GM19324 (cell line): ENCODE data around the gene CEP19.

ENCODE experiments used
- ATAC-seq: cut with Tn5 transposase; IDR thresholded peaks from one replicate; pipeline ENCODE4 v1.9.1; 2021; ENCODE audit warnings: mild to moderate bottlenecking, moderate library complexity; ENCODE audit not compliant: unreplicated experiment, low FRiP score

The CEP19 gene

DNA sequence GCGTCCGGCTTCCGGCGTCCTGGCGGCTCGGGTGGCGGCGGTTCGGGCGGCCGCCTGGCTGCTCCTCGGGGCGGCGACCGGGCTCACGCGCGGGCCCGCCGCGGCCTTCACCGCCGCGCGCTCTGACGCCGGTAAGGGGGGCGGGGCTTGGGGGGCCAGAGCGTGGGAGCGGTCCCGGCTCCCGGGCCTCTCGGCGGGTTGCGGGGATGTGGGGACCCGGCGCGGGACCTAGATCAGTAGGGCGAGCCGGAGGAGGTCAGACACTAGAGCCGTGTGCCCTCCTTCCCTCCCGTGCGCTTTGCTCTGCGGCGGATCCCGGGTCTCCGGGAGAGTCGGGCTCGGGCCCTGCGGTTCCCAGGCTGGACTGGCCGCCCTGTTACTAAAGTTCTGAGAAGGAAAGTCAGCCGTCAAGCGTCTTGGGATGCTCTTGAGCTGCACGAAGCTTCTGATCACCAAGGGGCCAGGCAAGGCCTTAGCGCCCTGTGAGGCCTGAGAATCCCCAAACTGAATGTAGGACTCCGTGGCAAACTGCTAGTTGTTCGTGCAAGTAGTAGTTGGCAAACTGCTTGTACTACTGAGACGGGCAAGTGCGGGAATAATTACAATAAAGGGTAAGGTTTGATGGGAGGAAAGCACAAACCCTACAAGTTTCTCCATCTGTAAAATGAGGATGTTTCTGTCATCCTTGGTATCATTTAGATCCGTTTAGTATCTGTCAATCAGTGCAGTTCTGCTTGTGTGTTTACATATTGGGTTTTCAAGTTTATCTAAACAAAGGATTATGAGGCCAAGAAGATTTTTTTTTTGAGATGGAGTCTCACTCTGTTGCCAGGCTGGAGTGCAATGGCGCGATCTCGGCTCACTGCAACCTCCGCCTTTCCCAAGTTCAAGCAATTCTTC lies 714 bp upstream of the CEP19 start:
- ATAC-seq = peak; percentile 71

DNA sequence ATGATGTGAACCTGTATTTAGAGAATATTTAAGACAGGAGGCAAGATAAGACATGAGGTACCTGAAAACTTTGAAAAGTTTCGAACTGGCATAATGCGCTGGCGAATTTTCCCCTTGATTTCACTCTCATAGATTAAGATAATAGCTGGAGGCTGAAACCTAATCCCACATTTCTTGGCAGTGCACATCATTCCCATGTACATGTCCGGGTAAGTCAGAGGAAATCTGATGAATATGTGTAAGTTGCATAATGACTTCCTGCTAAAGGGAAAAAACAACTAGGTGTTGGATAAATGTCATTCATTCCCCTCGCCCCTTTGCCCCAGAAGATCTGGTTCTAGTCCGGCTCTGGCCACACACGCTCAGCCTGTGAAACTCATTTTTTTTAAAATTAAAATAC lies 3.6 kb downstream of the CEP19 start:
- no peak for ATAC-seq

DNA sequence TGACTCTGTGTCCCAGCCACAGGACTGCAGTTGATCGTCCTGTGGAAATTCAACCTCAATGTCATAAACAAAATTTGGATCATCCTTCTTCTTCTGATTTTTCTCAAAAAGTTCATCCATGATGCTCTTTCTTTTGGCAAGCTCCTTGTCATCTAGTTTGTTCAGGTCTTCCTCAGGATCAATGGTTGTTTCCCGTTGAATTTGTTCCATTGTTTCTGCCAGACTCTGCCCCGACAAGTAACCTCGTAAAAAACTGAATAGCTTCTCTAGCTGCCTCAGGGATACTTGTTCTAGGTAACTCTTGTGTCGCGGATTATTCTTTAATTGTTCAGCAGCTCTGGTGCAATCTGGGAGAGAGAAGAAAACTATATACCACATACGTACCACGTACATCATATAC lies 4.5 kb downstream of the CEP19 start:
- ATAC-seq = no peak

DNA sequence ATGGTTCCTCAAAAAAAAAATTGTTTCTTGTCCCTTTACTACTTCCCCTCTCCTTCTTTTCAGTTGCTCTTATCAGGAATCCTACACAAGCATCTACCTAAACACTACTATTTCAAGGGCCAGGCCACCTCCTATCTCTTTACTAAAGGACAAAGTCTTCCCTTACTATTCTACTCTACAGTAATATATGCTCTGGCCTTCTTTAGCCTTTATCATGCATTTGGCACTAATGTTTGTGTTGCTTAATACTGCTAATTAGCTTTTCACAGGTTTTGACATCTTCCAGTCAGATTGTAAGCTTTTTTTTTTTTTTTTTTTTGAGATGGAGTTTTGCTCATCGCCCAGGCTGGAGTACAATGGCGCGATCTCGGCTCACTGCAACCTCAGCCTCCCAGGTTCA lies 5.3 kb downstream of the CEP19 start:
- ATAC-seq = no peak

DNA sequence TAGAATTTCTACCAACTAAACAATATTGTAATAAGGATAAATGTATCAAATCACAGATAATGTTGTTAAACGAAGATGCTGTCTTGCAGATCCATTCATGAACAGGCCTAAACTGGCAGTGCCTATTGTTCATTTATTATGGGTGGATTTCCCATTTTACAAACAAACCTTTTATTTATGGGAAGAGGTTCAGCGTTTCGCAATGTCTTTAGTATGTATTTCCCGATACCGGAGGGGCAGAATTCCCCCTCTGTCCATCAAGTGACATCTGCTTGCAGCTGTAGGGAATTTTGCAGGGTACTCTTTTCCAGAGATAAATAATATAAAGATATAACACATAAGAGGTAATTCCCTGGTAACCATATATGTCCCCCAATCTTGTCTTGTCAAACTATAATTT lies 5.7 kb downstream of the CEP19 start:
- ATAC-seq = no peak

DNA sequence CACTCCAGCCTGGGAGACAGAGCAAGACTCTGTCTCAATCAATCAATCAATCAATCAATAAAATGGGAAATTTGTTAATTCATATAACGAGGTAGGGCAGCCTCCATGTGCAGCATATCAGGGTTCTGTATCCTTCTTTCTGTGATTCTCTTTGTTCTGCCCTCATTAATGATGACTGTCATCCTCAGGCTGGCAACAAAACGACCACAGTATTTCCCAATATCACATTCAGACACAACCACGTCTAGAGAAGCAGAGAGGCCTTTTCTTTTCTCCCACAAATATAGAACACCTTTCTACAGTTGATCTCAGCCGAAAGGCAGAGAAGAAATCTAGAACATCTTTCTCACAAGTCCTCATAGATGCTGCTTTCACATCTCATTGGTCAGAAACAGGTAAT lies 11.2 kb downstream of the CEP19 start:
- no peak for ATAC-seq

DNA sequence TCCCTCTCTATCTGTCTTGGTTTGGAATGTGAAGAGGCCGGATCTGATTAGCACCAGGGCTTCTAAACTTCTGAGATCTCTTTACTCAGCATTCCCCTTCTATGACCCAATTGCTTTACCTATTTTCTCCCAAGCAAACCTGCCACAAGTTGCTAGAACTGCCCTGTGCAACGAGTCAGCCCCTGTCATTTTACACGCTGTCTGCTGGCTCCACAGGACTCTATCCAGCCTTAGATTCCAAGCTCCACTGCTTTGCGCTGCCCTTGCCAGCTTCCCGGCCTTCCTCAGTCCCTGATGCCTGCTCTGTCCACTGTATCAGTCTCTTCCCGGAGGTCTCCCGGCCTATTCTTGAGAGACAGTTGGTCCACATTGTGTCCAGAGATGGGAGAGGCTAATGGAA lies 12.3 kb downstream of the CEP19 start:
- no peak for ATAC-seq

DNA sequence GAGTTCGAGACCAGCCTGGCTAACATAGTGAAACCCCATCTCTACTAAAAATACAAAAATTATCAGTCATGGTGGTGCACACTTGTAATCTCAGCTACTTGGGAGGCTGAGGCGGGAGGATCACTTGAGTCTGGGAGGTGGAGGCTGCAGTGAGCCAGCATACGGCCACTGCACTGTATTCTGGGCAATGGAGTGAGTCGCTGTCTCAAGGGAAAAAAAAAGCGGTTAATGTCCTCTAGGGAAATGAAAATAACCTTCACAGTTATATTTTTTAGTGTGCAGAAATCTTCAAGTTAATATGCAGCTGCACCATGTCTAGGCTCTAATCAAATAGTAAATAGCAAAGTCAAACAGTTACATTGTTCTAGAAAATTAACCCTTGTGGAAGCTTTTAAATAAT lies 14.8 kb downstream of the CEP19 start:
- ATAC-seq = no peak

DNA sequence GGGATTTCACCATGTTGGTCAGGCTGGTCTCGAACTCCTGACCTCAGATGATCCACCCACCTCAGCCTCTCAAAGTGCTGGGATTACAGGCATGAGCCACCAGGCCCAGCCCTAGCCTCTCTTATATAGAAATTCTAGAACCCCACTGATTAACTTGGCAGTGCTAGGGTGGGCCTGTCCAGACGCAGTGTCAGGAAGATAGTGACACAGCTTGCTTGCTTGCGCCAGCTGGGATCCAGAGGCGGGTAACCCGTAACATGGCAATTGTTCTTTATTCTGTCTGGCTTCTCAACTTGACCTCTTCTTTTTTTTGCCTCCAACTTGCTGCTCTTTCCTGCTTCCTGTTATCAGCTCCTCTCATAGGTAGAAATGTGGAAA lies 16.2 kb downstream of the CEP19 start:
- ATAC-seq = no peak

DNA sequence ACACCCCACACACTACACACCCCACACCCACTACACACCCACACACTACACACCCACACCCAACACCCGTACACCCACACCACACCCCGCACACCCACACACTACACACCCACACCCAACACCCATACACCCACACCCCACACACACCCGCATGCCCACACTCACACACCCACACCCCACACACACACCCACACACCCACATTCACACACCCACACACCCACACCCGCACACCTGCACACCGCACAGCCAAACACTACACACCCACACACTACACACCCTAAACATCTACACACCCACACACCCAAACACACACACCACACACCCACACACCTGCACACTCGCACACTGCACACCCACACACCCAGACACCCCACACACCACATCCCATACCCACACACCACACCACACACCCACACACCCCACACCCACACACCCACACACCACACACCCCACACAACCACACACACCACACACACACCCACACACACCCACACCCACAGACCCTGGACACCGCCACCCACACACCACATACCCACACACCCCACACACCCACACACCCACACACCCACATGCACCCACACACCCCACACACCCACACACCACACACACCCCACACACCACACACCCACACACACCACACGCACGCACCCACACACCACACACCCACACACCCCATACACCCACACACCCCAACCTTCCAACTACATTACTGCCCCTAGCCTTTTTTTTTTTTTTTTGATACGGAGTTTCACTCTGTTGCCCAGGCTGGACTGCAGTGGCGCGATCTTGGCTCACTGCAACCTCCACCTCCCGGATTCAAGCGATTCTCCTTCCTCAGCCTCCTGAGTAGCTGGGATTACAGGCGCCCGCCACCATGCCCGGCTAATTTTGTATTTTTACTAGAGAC lies 16.9 kb downstream of the CEP19 start:
- ATAC-seq = no peak

DNA sequence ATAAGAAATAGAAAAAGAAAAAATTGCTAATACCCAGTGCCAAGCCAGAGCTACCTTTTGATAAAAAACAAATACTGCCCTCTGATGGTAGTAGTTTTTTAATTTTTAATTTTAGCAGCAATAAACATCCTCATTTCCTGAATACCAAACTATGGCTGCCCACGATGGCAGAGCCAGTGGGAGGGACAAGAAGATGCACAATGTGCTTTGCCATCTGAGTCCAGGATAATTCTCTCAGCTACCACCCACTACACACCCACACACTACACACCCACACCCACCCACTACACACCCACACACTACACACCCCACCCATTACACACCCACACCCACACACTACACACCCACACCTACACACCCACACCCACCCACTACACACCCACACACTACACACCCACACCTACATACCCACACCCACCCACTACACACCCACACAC lies 17.8 kb downstream of the CEP19 start:
- ATAC-seq = no peak

DNA sequence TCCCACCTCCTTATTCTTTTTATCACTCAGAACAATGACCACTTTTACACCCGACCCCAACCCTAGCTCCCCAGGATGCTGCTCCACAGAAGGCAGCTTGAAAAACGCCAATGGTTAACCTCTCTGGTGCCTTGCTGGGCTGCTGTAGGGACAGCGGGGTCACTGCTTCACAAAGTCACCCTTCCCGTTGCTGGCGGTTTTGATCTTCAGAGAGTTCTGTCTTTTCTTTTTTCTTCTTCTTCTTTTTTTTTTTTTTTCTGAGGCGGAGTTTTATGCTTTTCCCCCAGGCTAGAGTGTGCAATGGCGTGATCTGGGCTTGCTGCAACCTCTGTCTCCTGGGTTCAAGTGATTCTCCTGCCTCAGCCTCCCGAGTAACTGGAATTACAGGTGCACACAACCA lies 20.7 kb downstream of the CEP19 start:
- no peak for ATAC-seq

DNA sequence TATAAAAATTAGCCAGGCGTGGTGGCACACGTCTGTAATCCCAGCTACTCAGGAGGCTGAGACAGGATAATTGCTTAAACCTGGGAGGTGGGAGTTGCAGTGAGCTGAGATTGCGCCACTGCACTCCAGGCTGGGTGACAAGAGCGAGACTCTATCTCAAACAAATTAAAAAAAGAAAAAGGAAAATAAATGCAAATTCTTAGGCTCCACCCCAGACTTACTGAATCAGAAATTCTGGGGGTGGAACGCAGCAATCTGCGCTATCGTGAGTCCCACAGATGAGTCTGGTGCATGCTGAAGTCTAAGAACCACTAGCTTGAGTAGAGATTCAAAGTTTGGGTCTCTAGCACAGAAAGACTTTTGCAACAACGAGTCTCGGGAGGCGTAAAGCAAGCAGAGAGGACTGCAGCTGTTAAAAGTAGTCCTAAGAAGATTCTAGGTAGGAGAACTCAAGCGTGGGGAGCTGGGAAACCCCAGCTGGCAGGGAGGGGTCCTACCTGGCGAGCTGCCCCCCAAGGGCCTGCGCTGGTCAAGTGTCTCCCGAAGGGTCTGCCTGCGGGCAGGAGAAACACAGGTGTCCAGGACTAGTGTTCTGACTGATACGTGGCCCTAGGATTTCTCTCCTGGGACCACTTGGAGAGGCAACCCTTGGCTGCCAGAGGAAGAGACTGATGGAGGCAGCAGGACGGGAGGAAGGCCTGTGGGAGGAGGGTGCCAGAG lies 21.9 kb downstream of the CEP19 start:
- no peak for ATAC-seq

DNA sequence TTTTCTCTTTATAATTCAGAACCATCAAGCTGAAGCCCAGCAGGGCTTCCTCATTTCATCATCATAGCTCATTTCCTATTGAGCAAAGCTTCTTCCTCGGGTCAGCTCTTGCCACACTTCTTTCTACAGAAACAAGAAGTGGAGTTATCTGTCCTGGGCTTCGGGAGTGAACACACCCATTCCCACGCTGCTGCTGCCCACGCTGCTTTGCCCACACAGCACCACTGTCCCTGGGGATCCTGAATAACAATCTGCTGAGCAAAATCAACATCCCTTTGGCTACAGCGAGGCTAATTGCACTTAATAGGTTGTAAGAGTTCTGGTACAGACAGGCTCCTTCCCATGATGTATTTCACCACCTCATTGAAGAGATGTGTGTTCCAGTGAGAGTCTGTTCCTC lies 23.7 kb downstream of the CEP19 start:
- no peak for ATAC-seq

DNA sequence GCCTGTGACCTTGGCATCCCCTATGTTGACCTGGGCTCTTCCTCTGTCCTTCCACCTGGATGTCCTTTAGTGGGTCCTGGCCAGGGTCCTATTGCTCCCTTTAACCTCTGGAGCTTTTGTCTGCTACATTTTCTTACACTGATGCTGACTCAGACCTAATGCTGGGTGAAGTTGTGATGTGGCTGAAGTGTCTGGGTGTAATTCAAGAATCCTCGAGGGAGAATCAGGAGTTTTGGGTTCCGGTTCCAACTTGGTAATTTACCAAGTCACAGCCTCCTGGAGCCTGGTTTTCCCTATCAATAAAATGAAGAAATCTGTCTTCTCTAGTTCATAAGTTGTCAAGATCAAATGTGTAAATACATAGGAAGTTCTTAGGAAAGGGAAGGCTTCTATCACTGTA lies 25.6 kb downstream of the CEP19 start:
- ATAC-seq = no peak

DNA sequence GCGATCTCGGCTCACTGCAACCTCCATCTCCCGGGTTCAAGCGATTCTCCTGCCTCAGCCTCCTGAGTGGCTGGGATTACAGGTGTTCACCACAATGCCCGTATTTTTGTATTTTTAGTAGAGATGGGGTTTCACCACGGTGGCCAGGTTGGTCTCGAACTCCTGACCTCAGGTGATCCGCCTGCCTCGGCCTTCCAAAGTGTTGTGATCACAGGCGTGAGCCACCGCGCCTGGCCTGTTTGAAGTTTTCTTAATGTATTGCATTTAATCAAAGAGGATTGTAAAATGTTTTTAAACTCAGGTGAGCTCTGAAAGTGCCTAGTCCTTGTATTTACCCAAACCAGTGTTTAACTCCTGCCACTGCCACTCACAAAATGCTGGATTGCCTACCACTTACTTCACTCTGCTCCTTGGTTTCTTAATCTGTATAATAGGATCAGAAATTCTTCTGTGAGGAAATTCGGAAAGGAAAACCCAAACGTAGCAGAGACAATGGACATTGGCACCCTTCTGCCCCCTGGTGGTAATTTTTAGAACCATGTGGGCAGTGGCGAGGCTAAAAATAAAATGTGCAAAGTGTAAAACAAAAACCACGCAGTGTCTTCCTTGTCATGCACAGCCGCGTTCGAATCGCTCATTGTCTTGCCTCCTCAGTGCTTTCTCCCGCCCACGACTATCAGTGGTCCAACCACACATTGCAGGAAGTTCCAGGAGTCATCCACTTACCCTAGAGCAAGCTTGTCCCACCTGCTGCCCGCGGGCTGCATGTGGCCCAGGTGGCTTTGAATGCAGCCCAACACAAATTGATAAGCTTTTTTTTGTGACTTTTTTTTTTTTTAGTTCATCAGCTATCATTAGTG lies 27.3 kb downstream of the CEP19 start:
- peak; percentile 70 for ATAC-seq

DNA sequence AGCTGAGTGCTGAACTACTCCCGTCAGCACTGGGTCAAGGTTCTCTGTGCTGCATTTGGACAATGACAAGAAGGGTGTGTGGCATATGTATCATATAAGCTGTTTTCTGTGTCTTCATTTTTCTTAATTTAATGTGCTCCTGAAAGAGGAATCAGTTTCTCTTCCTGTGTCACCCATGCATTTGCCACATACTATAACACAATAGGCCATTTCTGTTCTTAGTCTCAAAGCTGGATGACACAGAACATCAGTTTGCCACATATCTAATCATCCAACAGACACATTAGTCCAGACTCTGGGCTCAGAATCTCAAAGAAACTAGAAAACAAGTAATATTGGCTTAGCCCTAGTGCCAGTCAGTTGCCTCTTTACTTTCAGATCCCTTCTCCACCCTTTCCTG lies 34.1 kb downstream of the CEP19 start:
- no peak for ATAC-seq

DNA sequence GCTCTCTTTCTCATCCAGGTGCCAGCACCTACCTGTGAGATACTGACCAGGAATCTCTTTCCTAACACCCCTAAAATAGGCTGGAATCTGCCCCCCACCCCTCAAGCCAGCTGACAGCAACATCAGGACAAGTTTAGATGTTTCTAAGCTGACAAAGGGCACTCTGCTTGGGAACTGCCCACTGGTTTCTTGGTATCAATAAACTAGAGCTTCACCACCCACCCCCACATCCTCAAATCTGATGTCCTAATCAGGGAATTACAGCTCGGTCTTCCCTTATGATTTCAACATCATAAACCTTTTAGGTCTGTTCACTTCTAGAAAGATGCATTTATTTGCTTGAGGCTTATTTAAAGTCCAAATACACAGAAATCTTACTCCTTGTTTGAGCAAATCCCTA lies 34.7 kb downstream of the CEP19 start:
- ATAC-seq = no peak

DNA sequence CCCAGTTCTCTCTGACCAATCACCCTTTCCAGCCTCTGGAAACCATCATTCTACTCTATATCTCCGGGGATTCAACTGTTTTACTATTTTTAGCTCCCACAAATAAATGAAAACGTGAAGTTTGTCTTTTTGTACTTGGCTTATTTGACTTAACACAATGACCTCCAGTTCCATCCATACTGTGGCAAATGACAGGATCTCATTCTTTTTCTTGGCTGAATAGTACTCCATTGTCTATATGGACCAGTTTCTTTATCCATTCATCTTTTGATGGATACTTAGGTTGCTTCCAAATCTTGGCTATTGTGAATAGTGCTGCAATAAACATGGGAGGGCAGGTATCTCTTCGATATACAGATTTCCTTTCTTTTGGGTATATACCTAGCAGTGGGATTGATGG lies 38.4 kb downstream of the CEP19 start:
- no peak for ATAC-seq

DNA sequence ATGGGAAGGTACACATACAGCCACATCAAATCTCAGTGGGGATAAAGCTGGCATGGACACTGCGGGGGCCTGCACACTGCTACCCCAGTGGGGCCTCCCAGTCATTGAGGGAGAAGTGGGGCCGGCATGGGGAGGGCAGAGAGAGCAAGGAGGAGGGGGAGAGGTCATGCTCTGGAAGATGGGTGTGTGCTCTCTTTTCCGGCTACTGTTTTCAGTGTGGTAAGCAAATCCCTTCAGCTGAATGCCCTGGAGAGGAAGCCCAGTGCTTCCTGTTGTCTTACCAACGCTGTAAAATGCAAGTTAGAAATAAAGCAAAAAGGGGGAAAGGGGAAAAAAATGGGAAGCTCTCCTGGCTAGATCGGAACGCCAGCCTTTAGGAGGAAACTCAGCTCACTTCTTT lies 41.7 kb downstream of the CEP19 start:
- no peak for ATAC-seq
